IPS-18c (cell line): Measurements from ENCODE around the gene HOXA11.

Experiments used
- H3K4me3 ChIP-seq: 2 replicates; pipeline ENCODE4 v1.7.0; 2013; ENCODE audit warnings: low read depth, mild to moderate bottlenecking, low read length, moderate library complexity; ENCODE audit not compliant: insufficient read depth
- H3K9me3 ChIP-seq: one replicate; pipeline ENCODE4 v1.6.1; 2013; ENCODE audit warnings: mild to moderate bottlenecking, low read length, moderate library complexity; ENCODE audit not compliant: control insufficient read depth, insufficient read depth

HOXA11 gene

DNA sequence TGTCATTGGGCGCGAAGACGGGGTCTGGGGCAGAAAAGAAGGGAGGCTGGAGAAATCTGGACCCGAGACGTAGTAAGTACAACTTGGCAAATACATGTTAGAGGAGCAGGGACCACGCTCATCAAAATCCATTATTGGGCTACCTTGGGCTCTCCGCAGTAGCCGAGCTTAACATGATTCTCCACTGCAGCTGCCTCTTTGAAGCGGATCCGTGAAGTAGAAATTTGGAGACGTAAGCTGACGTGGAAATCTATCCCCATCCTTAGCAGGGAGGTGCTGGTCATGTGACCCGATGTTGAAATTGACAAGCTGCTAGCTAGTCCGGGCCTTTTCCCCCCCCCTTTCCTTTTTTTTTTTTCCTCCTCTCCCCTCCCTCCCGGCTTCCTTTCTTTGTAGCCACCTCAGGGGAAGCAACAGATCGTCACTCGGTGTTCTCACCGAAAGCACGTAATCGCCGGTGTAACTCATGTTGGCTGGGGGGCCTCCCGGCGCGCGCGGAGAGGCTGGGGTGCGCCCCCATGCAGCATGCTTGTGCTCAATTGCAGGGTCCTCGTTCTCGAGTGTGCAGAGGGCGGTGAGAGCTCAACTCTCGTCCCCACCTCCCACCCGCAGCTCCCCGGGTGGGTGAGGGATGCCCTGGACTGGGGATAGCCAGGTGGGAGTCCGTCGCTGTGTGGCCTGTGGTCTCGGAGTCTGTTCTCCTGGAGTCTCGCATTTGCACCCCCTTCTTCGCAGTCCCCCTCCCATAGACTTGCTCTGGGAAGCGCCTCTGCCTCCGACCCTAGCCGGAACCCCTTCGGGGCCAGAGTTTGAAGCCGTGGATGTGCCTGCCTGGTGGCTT, at the start of gene HOXA11:
HOXA11 (minus strand) TSS at position 220 of the 841 bp plus-strand sequence; CDS start at position 132, 88 bp downstream.
- Histone ChIP-seq H3K9me3 (peaks cover 2% of the 10 kb centered on the region), H3K4me3 (no peak within 1 kb of the TSS)

DNA sequence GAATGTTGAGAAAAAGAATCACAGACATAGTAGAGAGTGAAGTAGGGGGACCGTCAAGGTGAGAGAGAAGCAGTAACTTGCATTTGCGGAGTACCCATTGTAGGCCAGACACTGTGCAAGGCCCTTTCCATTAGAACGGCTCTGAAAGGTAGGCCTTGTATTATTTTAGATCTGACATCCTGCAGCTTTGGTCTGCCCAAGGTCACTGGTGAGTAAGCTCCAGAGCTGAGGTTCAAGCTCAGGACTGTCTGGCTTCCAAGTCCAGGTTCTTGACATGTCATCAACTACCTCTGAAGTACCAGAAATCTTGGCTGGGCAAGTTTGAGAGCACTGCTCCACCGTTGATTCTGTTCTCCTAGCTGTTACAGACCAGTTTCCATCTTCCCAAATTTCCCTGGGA, 44.4 kb upstream of the HOXA11 start:
- H3K9me3 ChIP-seq = no peaks in the 10 kb centered on the region
- no peak overlapping the region for H3K4me3 ChIP-seq

- no peaks in the 10 kb centered on the region for H3K9me3 ChIP-seq
- H3K4me3 ChIP-seq = peak overlapping the region; percentile 29; the same call in 1 of the 2 replicates
Measured at GRCh38 chr7:27224983-27225934, 40.2 kb upstream of the HOXA11 start.

GRCh38 chr7:27223941-27224575, 39.0 kb upstream of the HOXA11 start:
- no peaks in the 10 kb centered on the region for H3K9me3 ChIP-seq
- no peak overlapping the region for H3K4me3 ChIP-seq

DNA sequence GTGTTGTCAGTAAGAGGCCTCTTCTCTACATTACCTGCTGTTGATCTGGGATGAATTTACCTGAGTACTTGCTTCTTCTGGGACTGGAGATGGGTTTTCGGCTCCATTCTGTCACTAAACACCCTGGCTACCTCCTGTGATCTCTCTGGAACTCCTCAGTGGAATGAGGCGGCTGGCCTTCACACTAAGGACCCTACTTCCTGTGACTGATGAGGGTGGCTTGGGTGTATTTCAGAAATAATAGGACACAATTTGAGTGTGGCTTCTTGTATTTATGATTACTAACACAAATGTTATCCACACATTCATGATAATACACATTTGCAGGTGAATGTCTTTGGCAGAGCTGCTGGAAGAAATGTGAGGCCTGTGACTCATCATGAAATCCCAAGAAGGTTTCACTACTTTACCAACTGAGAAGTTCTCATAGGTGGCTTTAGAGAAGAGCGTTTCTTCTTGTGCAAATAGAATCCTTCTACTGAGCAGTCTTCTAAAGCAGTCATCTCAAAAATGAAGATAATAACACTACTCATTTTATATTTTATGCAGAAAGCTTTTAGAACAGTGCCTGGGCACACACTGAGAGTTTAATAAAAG, 36.3 kb upstream of the HOXA11 start:
- Histone ChIP-seq H3K4me3 (no peak overlapping the region), H3K9me3 (no peaks in the 10 kb centered on the region)

GRCh38 chr7:27220440-27220955, 35.5 kb upstream of the HOXA11 start:
- H3K9me3 ChIP-seq = no peaks in the 10 kb centered on the region
- H3K4me3 ChIP-seq = no peak overlapping the region

GRCh38 chr7:27219821-27220220, 34.8 kb upstream of the HOXA11 start:
- Histone ChIP-seq H3K4me3 (no peak overlapping the region), H3K9me3 (no peaks in the 10 kb centered on the region)

DNA sequence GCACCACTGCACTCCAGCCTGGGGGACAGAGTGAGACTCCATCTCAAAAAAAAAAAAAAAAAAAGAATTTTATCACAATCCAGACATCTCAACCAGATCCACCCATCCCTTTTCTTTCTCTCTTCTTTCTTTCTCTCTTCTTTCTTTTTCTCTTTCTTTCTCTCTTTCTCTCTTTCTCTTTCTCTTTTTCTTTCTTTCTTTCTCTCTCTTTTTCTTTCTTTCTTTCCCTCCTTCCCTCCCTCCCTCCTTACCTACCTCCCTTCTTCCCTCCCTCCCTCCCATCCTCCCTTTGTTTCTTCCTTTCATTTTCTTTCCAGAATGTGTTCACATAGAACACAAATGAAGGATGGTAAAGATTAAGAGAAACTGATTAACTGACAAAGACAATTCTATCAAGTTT, 32.9 kb upstream of the HOXA11 start:
- H3K9me3 ChIP-seq = no peaks in the 10 kb centered on the region
- no peak overlapping the region for H3K4me3 ChIP-seq

GRCh38 chr7:27215356-27215755, 30.3 kb upstream of the HOXA11 start:
- Histone ChIP-seq H3K9me3 (peaks cover 2% of the 10 kb centered on the region), H3K4me3 (no peak overlapping the region)

DNA sequence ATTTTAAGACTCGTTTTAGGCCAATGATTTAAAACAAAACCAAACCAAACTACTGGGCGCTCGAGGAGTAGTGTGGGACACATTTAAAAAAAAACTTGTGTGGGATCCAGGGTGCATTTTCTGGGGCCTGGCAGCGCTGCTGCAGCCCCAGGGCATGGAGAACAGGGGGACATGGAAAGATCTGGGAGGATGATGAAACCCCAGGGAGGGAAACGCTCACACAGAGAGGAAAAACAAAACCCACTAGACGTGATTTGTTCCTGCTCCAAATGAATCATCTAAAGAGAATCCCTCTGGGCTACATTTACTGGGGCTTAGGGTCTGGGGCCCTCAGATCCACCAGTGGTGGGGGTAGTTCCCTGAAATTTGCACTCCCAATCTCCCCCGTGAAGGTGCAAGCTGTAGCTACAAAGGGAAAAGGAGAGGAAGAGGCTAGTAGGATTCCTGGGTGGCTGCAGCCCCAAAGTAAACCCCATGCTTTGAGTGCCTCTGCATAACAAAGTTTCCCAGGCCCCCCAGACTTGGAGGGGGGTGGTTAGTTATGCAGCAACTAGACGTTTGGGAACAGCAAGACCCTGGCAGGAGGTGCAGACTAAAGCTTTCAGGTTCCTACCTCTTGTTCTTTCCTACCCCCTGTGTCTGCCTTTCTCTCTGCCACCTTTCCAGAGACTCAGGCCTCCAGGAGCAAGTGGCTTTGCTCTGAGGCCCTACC, 29.4 kb upstream of the HOXA11 start:
- Histone ChIP-seq H3K4me3 (no peak overlapping the region), H3K9me3 (peaks cover 2% of the 10 kb centered on the region)

GRCh38 chr7:27213433-27214238, 28.6 kb upstream of the HOXA11 start:
- Histone ChIP-seq H3K9me3 (peaks cover 2% of the 10 kb centered on the region), H3K4me3 (peak overlapping the region; percentile 28)

DNA sequence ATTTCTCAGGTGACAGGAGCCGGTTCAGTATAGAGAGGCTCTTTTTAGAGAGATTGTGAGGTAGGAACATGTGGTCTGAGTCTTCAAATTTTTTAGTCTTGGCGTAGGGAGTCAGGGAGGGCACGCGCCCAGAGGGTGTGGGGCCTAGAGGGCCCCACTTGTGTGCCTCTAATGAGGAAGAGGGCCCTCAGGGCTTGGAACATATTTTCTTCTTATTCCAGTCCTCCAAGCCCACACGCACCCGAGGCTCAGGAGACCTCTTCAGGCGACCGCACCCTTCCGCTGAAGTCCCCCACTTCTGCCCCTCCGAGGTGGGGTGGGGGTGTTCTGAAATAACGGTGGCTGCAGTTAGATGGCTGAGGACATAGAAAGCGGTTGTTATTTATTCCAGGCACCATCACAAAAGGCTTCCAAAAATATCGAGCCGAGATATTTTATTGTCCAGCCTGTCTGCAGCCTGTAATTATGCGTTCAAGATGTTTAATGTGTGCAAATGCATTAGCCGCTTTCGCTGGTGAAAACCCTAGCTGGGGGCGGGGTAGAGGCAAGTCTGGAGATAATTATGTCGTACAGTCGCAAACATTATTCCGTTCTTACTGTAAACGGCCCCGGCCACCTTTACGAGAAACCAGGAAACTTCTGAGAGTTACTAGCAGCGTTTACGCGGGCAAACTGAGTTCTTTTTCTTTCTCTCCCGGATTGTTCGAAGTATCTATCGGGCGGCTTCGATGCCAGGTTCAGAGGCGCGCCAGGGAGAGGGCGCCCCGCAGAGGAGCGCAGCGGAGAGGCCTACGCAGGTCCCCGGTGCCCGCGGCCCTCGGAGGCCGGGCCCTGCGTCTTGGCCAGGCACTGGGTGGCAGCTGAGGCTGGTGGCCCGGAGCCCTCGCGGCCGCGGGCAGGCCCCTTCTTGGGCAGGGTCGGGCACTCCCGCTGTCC, 27.7 kb upstream of the HOXA11 start:
- peak overlapping the region; percentile 28 for H3K4me3 ChIP-seq
- peaks cover 2% of the 10 kb centered on the region for H3K9me3 ChIP-seq

DNA sequence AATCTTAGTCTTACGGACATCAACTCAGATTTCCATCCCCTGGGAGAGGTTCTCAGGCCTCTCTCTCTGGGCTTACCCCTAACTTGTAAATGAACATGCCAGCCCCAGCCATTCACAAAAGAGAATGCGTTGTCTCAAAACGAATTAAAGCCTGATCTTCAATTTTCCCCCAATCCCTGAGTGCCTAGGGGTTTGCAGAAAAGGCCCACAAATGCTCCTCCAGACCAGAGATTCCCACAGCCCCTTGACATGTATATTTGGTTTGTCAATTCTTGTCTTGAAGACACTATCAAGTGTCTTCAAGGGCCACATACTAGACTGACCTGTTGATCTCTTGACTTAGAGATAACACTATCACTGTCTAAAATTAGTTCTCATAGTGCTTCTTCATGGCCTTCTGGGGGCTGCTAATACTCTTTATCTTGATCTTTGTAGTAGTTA, 26.8 kb upstream of the HOXA11 start:
- no peak overlapping the region for H3K4me3 ChIP-seq
- peaks cover 2% of the 10 kb centered on the region for H3K9me3 ChIP-seq

DNA sequence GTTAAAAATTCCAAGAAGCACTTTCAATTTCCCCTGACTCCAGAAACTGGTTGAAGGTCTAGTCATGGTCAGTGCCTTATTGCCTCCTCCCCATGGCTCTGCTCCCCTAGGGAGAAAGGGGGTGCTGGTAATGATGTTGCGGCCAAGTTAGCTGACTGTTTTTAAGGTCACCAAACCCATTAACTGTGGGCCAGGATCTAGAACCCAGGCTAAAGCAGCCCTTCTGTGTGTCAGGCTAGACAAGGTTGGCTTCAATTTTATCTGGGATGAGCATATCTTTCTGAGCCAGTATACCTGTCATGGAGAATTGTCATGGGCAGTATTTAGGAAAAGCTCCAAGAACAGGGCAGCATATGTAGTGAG, 26.0 kb upstream of the HOXA11 start:
- Histone ChIP-seq H3K4me3 (no peak overlapping the region), H3K9me3 (peaks cover 2% of the 10 kb centered on the region)
